ENCODE measurements around the gene MAP2K7. TPM values are rescaled to one million over a fixed set of nuclear protein-coding genes. Genes with fewer than 3 reads are reported as not detected.
"Not testable (repeated sequence)": the region's sequence is repeated elsewhere in the genome, so short reads cannot be mapped to it uniquely, and the experiment has no call there.

MAP2K7 gene
- total RNA-seq, 2 experiments from 2014 or later, result 32.2 to 33.7 TPM

DNA sequence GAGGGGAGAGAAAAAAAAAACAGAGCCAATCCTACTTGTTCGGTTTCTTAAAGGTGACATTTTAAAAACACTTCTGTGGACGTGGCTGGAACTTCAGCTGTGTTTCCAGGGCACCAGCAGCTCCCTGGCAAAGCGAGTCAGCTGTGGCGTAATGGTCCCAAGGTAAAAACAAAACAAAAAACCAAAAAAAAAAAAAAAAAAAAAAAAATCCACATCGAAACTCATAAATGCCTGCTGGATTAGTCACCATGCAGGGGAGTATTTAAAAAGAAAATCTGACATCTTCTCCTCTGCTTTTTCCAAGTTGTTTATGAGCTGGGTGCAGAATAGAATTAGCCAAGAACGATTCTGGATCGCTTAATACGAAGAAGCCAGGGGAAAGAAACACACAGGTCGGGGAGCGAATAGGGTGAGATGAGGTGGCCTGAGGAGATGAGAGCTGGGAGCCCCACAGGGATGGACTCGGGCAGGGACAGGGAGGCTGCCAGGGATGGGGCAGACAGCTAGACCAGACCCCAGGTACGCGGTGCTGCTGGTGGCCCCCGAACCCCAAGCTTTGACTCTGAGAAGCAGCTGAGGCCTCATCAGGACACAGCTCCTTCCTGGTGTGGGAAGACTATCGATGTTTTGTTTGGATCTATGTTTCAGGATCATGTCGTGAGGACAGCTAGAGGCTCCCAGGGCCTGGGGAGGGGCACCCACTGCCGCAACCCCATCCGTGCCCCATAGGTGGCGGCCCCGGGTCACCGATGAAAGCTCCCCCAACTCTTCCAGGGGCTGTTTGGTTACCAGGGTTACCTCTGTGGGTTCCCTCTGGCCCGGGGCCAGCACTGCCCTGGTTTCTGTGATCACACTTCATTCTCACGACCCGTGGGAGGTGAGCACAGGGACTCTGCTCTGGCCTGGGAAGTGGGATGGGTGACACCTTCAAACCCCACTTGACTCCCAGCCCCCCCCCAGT lies 25.3 kb downstream of the MAP2K7 start:
- DNase-seq, result peak; percentile 81
- no peak overlapping the region for H3K27ac Mint-ChIP-seq
- peaks cover 20% of the 10 kb centered on the region for H3K36me3 Mint-ChIP-seq (ENCODE audit: low read depth)
- H3K9me3 Mint-ChIP-seq (ENCODE audit: low read depth), result no peaks in the 10 kb centered on the region
- CTCF ChIA-PET, result interaction anchor here (0.6 to 2.5 kb wide), 11 partner anchors 9 to 728 kb away, joined by 3 to 14 read pairs (median 4); partner anchors contain the start of genes SNAPC2 and TIMM44
- intact Hi-C loops (cut with DNase I, micrococcal nuclease), result no loop called here
- H3K4me1 Mint-ChIP-seq, result peaks cover 22% of the 10 kb centered on the region
- peaks cover 1% of the 10 kb centered on the region for H3K27me3 Mint-ChIP-seq
- peak; percentile 38 for ATAC-seq
- POLR2A ChIA-PET, result interaction anchor here (0.7 to 2.1 kb wide), 5 partner anchors 11 to 41 kb away, joined by 3 to 9 read pairs (median 4); partner anchors contain the start of gene TIMM44
- H3K4me3 Mint-ChIP-seq, result no peak overlapping the region

DNA sequence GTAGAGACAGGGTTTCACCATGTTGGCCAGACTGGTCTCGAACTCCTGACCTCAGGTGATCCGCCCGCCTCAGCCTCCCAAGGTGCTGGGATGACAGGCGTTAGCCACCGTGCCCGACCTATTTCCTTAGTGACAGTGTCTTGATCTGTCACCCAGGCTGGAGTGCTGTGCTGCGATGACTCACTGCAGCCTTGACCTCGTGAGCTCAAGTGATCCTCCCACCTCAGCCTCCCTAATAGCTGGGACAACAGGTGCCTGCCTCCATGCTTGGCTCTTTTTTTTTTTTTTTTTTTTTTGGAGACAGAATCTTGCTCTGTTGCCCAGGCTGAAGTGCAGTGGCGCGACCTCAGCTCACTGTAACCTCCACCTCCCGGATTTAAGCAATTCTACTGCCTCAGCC lies 26.4 kb downstream of the MAP2K7 start:
- H3K27ac Mint-ChIP-seq, DNase-seq: not testable (repeated sequence)

DNA sequence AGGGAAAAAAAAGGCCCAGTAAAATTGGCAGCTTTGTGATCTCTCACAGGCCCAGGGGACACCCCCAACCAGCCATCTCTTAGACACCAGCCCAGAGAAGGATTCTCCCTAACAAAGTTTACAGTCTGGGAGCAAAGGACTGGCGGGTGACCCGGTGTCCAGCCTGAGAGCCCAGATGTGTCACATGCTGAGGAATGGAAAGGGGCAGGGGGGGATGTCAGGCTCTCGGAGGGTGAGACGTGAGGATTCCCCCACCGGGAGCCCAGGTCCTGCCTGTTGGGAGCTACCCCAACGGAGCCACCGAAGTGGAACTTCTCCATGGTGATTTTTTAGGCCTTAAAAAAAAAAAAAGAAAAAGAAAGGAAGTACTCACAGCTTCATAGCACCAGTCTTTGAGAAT lies 27.1 kb downstream of the MAP2K7 start:
- no peaks in the 10 kb centered on the region for H3K9me3 Mint-ChIP-seq (ENCODE audit: low read depth)
- DNase-seq, result no peak
- peaks cover 28% of the 10 kb centered on the region for H3K36me3 Mint-ChIP-seq (ENCODE audit: low read depth)
- H3K4me3 Mint-ChIP-seq, result no peak overlapping the region
- ChIA-PET CTCF (interaction anchor here (0.8 to 2.5 kb wide), 2 partner anchors 13 to 192 kb away, joined by 3 to 14 read pairs; partner anchors contain the start of gene TIMM44), POLR2A (interaction anchor here (0.8 kb wide), 1 partner anchor 10 kb away, joined by 3 read pairs; no protein-coding TSS in a partner anchor)
- peaks cover 20% of the 10 kb centered on the region for H3K4me1 Mint-ChIP-seq
- no peaks in the 10 kb centered on the region for H3K27me3 Mint-ChIP-seq
- ATAC-seq, result no peak
- intact Hi-C loops (cut with DNase I, micrococcal nuclease), result no loop called here
- H3K27ac Mint-ChIP-seq, result no peak overlapping the region

More for the DNA sequence above, 26.4 kb downstream of the MAP2K7 start:
- Mint-ChIP-seq H3K36me3 (ENCODE audit: low read depth) (peaks cover 24% of the 10 kb centered on the region), H3K4me1 (peaks cover 22% of the 10 kb centered on the region)
- intact Hi-C loops (cut with DNase I, micrococcal nuclease); H3K9me3 Mint-ChIP-seq (ENCODE audit: low read depth); H3K4me3 Mint-ChIP-seq; ATAC-seq; H3K27me3 Mint-ChIP-seq: not testable (repeated sequence)
- ChIA-PET CTCF (interaction anchor here (0.7 to 2.5 kb wide), 3 partner anchors 8 to 76 kb away, joined by 3 to 14 read pairs (median 12); partner anchors contain the start of gene TIMM44), POLR2A (interaction anchor here (0.8 to 2.1 kb wide), 4 partner anchors 9 to 14 kb away, joined by 3 to 9 read pairs (median 4); partner anchors contain the start of gene TIMM44)

DNA sequence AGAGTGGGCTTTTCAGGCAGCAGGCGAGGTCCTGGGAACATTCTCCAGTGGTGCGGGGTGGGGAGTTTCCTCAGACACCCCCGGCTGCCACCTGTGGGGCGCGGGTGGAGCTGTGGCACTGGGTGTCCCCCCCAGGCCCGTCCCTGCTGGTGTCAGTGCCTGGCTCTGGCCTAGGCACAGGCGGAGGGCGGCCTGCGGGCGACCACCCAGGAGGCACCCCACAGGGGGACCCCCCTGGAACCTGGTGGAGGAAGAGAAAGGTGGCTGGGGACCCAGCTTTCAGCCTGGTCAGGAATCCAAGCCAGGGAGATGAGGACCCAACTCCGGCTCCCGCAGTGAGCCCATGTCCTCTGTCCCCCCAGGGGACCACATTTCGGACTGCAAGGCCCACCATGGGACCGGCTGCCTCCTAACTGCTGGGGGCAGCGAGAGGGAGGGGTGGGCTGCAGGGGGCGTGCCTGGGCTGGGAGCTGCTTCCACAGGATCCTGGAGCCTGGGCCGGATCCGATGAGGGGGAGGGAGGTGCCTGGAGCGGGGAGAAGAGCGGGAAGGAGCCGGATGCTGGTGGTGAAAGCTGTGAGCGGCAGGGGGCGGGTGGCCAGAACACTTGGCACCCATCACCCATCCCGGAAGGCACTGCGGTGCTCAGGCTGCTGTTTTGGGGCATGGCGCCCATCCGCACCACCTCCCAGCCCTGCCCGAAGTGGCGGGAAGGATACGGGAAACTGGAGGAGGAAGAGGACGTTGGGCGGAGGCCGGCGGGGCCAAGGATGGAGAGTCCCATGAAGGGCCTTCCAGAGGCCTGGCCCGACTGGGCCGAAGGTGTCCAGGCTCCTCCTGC lies 27.8 kb downstream of the MAP2K7 start:
- intact Hi-C loops (cut with DNase I, micrococcal nuclease), result no loop called here
- H3K27me3 Mint-ChIP-seq, result no peaks in the 10 kb centered on the region
- H3K4me3 Mint-ChIP-seq, result no peak overlapping the region
- ATAC-seq (no peak), DNase-seq (no peak)
- no peaks in the 10 kb centered on the region for H3K9me3 Mint-ChIP-seq (ENCODE audit: low read depth)
- ChIA-PET POLR2A (no interaction called here), CTCF (interaction anchor here (0.8 kb wide), 1 partner anchor 193 kb away, joined by 3 read pairs; no protein-coding TSS in a partner anchor)
- H3K36me3 Mint-ChIP-seq (ENCODE audit: low read depth), result peaks cover 32% of the 10 kb centered on the region
- H3K27ac Mint-ChIP-seq, result no peak overlapping the region
- peaks cover 17% of the 10 kb centered on the region for H3K4me1 Mint-ChIP-seq

DNA sequence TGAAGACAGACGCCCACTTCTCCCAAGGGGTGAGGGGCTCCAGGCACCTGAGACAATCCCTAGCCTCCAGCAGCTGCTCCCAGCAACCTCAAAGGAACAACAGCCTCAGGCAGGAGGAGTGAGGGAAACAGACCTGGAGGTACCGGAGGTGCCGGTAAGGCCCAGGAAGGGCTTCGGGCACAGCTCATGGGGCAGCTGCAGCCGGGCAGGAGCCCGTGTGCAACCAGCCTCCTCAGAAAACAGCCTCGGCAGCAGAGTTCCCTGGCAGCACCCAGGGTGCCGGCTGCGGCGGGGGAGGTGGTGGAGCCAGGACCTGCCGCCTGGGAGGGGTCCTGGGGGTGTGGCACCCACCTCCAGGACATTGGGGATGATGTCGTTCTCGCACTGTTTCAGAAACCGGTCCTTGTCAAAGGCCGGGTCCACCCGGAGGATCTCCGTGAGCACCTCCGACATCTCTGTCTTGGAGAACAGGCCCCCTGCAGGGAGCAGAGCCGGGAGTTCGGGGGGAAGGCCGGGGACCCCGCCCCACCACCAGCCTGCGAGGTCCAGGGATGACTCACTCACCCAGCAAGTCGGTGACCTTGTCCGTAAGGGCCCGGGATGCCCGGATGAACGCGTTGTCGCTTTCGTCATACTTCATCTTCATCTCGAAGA lies 28.7 kb downstream of the MAP2K7 start:
- ChIA-PET POLR2A (no interaction called here), CTCF (no interaction called here)
- Mint-ChIP-seq H3K36me3 (ENCODE audit: low read depth) (peaks cover 35% of the 10 kb centered on the region), H3K4me3 (no peak overlapping the region), H3K9me3 (ENCODE audit: low read depth) (no peaks in the 10 kb centered on the region), H3K27me3 (no peaks in the 10 kb centered on the region), H3K27ac (no peak overlapping the region), H3K4me1 (peaks cover 16% of the 10 kb centered on the region)
- intact Hi-C loops (cut with DNase I, micrococcal nuclease), result no loop called here
- ATAC-seq (no peak), DNase-seq (no peak)

GRCh38 chr19:7932930-7933300 lies 29.2 kb downstream of the MAP2K7 start:
- Mint-ChIP-seq H3K27ac (no peak overlapping the region), H3K36me3 (ENCODE audit: low read depth) (peaks cover 39% of the 10 kb centered on the region), H3K9me3 (ENCODE audit: low read depth) (no peaks in the 10 kb centered on the region), H3K27me3 (no peaks in the 10 kb centered on the region), H3K4me3 (no peak overlapping the region), H3K4me1 (peaks cover 16% of the 10 kb centered on the region)
- ChIA-PET POLR2A (no interaction called here), CTCF (no interaction called here)
- ATAC-seq (no peak), DNase-seq (no peak)
- intact Hi-C loops (cut with DNase I, micrococcal nuclease), result no loop called here

DNA sequence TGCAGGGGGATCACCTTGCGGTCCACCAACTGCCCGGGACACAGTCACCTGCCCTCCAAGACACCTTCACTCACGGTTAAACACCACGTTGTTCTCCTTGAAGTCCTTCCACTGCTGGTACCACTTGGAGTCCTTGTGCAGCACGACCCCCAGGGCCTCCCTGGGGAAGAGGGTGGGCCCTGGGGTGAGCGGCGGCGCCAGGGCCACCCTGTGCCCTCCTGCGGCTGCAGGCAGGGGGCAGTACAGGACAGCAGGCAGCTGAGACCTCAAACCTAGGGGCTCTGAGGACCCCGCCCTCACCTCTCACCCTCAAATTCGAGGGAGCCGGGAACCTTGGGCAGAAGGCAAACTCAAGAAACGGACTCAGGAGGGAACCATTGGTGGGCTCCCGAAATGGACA lies 29.7 kb downstream of the MAP2K7 start:
- ChIA-PET CTCF (no interaction called here), POLR2A (no interaction called here)
- ATAC-seq, result no peak
- Mint-ChIP-seq H3K4me1 (peaks cover 12% of the 10 kb centered on the region), H3K27ac (no peak overlapping the region), H3K27me3 (no peaks in the 10 kb centered on the region), H3K36me3 (ENCODE audit: low read depth) (peaks cover 39% of the 10 kb centered on the region), H3K4me3 (no peak overlapping the region), H3K9me3 (ENCODE audit: low read depth) (no peaks in the 10 kb centered on the region)
- intact Hi-C loops (cut with DNase I, micrococcal nuclease), result no loop called here
- no peak for DNase-seq

GRCh38 chr19:7933828-7934725 lies 30.4 kb downstream of the MAP2K7 start:
- Mint-ChIP-seq H3K4me1 (peaks cover 11% of the 10 kb centered on the region), H3K9me3 (ENCODE audit: low read depth) (no peaks in the 10 kb centered on the region), H3K36me3 (ENCODE audit: low read depth) (peaks cover 40% of the 10 kb centered on the region), H3K4me3 (no peak overlapping the region), H3K27ac (no peak overlapping the region), H3K27me3 (no peaks in the 10 kb centered on the region)
- DNase-seq, result no peak
- ChIA-PET POLR2A (no interaction called here), CTCF (no interaction called here)
- intact Hi-C loops (cut with DNase I, micrococcal nuclease), result no loop called here
- ATAC-seq, result no peak

DNA sequence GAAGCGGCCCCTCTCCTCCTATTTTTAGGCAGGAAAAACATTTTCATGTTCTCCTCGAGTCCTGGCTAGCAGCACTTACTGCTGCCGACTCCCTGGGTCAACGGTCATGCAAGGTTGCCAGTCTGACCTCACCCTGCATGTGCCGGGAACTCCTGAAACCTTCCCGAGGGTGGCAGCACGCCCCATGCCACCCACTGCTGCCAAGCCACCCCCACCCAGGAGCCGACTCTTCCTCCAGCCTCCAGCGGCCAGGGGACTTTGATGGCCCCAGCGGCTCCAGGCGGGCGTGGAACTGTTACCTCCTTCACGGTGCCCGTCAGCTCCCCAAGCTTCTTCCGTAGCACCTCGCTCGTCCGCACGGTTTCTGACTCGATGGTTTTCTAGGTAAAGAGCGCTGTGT lies 31.1 kb downstream of the MAP2K7 start:
- no peaks in the 10 kb centered on the region for H3K9me3 Mint-ChIP-seq (ENCODE audit: low read depth)
- H3K4me3 Mint-ChIP-seq, result no peak overlapping the region
- CTCF ChIA-PET, result no interaction called here
- no peak overlapping the region for H3K27ac Mint-ChIP-seq
- POLR2A ChIA-PET, result no interaction called here
- DNase-seq, result no peak
- no peak for ATAC-seq
- peaks cover 39% of the 10 kb centered on the region for H3K36me3 Mint-ChIP-seq (ENCODE audit: low read depth)
- intact Hi-C loops (cut with DNase I, micrococcal nuclease), result no loop called here
- H3K27me3 Mint-ChIP-seq, result no peaks in the 10 kb centered on the region
- peaks cover 6% of the 10 kb centered on the region for H3K4me1 Mint-ChIP-seq

DNA sequence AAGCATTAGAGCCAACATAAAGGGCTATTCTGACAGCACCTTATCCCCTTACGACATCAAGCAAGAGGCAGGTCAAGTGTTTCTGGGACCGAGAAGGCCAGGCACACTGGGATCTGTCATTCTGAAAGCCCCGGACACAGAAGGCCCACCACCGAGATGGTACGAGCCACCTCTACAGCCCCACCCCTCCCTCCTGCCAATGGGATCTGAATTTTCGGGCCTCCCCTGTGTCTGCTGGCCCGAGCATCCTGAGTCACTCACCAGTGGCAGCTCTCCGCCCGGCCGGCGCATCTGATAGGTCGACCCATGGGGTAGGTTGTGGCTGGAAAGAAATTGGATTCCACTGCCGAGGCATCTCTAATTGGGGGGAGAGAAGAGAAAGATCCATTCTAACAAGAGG lies 37.2 kb downstream of the MAP2K7 start:
- Mint-ChIP-seq H3K9me3 (ENCODE audit: low read depth) (no peaks in the 10 kb centered on the region), H3K27me3 (no peaks in the 10 kb centered on the region), H3K27ac (peak overlapping the region; percentile 25), H3K36me3 (ENCODE audit: low read depth) (peaks cover 29% of the 10 kb centered on the region), H3K4me1 (peaks cover 30% of the 10 kb centered on the region), H3K4me3 (no peak overlapping the region)
- ChIA-PET POLR2A (no interaction called here), CTCF (interaction anchor here (0.8 to 2.2 kb wide), 2 partner anchors 12 to 79 kb away, joined by 4 to 7 read pairs; no protein-coding TSS in a partner anchor)
- no peak for ATAC-seq
- DNase-seq, result no peak
- intact Hi-C loops (cut with DNase I, micrococcal nuclease), result loop anchor here in 1 of 2 experiments (5.0 to 10.0 kb wide), 2 partner anchors 314 to 381 kb away; partner anchors contain the start of genes NDUFA7 and RPS28

All from activated CD4-positive, alpha-beta T cell treated with anti-CD3 and anti-CD28 coated beads for 36 hours (primary cell).